SHP77 (cell line): Measurements from ENCODE around the gene ARRB2.

Experiments used
- DNase-seq, 2 experiments: peaks; one replicate each; lab custom pipeline; 2025; lab: John Stamatoyannopoulos, UW

Gene ARRB2

DNA sequence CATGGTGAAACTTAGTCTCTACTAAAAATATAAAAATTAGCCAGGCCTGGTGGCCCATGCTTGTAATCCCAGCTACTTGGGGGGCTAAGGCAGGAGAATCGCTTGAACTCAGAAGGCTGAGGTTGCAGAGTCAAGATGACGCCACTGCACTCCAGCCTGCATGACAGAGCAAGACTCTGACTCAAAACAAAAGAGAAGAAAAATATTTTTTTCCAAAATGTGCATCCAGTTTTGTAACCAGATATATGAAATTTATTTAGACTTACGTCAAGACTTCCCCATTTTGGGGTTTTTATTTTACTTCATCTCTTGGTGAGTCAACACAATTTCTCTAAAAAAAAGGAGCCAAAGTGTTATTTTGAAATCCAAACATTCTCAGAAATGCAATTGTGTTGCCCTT is 55.8 kb downstream of the ARRB2 start:
- DNase-seq, result no peak

DNA sequence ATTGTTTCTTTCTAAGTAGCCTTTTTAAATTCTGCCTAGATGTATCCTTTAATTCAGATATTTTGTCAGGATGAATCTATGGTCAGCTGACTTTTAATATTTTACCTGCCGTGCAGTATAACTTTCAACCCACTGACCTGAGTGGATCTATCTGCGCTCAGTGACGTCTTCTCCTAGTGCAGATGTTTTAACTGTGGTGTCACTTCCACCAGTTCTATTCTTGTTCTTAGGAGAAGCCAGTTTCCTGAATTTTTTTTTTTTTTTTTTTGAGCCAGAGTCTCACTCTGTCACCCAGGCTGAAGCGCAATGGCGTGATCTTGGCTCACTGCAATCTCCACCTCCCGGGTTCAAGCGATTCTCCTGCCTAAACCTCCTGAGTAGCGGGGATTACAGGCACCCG is 56.3 kb downstream of the ARRB2 start:
- no peak for DNase-seq

- no peak for DNase-seq
Observed at GRCh38 chr17:4768298-4768697, 57.9 kb downstream of the ARRB2 start.

DNA sequence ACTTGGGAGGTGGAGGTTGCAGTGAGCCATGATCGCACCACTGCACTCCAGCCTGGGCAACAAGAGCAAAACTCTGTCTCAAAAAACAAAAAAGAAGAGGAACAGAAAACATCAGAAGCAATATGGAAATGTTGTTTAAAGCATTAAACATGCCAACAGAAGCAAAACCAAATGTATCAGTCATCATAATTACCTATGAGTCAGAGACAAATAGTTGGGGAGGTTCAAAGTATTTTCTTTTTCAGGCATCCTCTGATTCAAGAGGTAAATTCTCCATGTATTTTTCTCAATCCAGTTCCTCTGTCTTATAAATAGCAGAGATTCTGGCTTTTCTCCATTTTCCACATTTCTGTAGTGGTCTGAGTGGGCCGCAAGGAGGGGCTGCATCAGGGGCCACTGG is 59.2 kb downstream of the ARRB2 start:
- DNase-seq, result no peak
